ENCODE results near the gene SGCD. TPM values are rescaled to one million over a fixed set of nuclear protein-coding genes. Genes with fewer than 3 reads are reported as not detected.

SGCD gene
- total RNA-seq, 2 experiments from 2014 or later: not detected

- CTCF ChIA-PET (ENCODE audit: unreplicated experiment): no interaction called here
- Histone ChIP-seq H3K4me3 (ENCODE audit: low read depth, low read length, poor library complexity, severe bottlenecking) (no peak overlapping the region), H3K27ac (ENCODE audit: low read depth, low read length, poor library complexity, severe bottlenecking) (no peak overlapping the region), H3K4me1 (ENCODE audit: insufficient read depth, low read length, poor library complexity, severe bottlenecking) (no peaks in the 10 kb centered on the region), H3K4me2 (ENCODE audit: low read length) (no peak overlapping the region), H4K20me1 (ENCODE audit: insufficient read depth, low read length) (no peaks in the 10 kb centered on the region), H3K9me2 (ENCODE audit: insufficient read depth, low read length) (no peaks in the 10 kb centered on the region), H3K36me3 (ENCODE audit: insufficient read depth, low read length) (no peaks in the 10 kb centered on the region), H3K9me3 (ENCODE audit: low read length) (no peaks in the 10 kb centered on the region), H2AFZ (ENCODE audit: low read length) (no peak overlapping the region), H3K79me2 (ENCODE audit: insufficient read depth, low read depth, low read length) (no peaks in the 10 kb centered on the region)
- no peak for DNase-seq (ENCODE audit: low spot score)
- no TSS peak for BruUV-seq (replicated peaks)
- POLR2A ChIA-PET: interaction anchor here (0.5 to 0.7 kb wide), 3 partner anchors 52 to 866 kb away, joined by 4 to 5 read pairs (median 5); no protein-coding TSS in a partner anchor
- TF ChIP-seq EZH2phosphoT487 (IDR thresholded peaks at IDR 0.05; ENCODE audit: borderline replicate concordance, low read depth, low read length): no peak
- no peak for TF ChIP-seq CTCF (conservative IDR thresholded peaks at IDR 0.05; ENCODE audit: low read length)
- intact Hi-C loops (cut with micrococcal nuclease; ENCODE audit: unreplicated experiment): no loop called here
These were observed 169.3 kb downstream of the SGCD start for GRCh38 chr5:156496291-156496690.

- H3K27ac ChIP-seq (ENCODE audit: low read depth, low read length, poor library complexity, severe bottlenecking): no peak overlapping the region
- no peaks in the 10 kb centered on the region for H4K20me1 ChIP-seq (ENCODE audit: insufficient read depth, low read length)
- H3K79me2 ChIP-seq (ENCODE audit: insufficient read depth, low read depth, low read length): no peaks in the 10 kb centered on the region
- H3K9me3 ChIP-seq (ENCODE audit: low read length): no peaks in the 10 kb centered on the region
- no peak for DNase-seq (ENCODE audit: low spot score)
- POLR2A ChIA-PET: interaction anchor here (0.6 kb wide), 2 partner anchors 10 to 562 kb away, joined by 3 read pairs; no protein-coding TSS in a partner anchor
- TF ChIP-seq EZH2phosphoT487 (IDR thresholded peaks at IDR 0.05; ENCODE audit: borderline replicate concordance, low read depth, low read length) (no peak), CTCF (conservative IDR thresholded peaks at IDR 0.05; ENCODE audit: low read length) (no peak)
- no peaks in the 10 kb centered on the region for H3K4me1 ChIP-seq (ENCODE audit: insufficient read depth, low read length, poor library complexity, severe bottlenecking)
- H3K36me3 ChIP-seq (ENCODE audit: insufficient read depth, low read length): no peaks in the 10 kb centered on the region
- no peak overlapping the region for H2AFZ ChIP-seq (ENCODE audit: low read length)
- BruUV-seq (replicated peaks): no TSS peak
- no peak overlapping the region for H3K4me3 ChIP-seq (ENCODE audit: low read depth, low read length, poor library complexity, severe bottlenecking)
- H3K4me2 ChIP-seq (ENCODE audit: low read length): no peak overlapping the region
- no peaks in the 10 kb centered on the region for H3K9me2 ChIP-seq (ENCODE audit: insufficient read depth, low read length)
- intact Hi-C loops (cut with micrococcal nuclease; ENCODE audit: unreplicated experiment): no loop called here
- CTCF ChIA-PET (ENCODE audit: unreplicated experiment): no interaction called here
These were observed 170.8 kb downstream of the SGCD start for GRCh38 chr5:156497804-156498208.

GRCh38 chr5:156498226-156498980, 171.4 kb downstream of the SGCD start:
- CTCF ChIA-PET (ENCODE audit: unreplicated experiment): no interaction called here
- no TSS peak for BruUV-seq (replicated peaks)
- H3K4me1 ChIP-seq (ENCODE audit: insufficient read depth, low read length, poor library complexity, severe bottlenecking): no peaks in the 10 kb centered on the region

More at GRCh38 chr5:156498226-156498980, 171.4 kb downstream of the SGCD start:
- Histone ChIP-seq H3K79me2 (ENCODE audit: insufficient read depth, low read depth, low read length) (no peaks in the 10 kb centered on the region), H3K9me3 (ENCODE audit: low read length) (no peaks in the 10 kb centered on the region), H4K20me1 (ENCODE audit: insufficient read depth, low read length) (no peaks in the 10 kb centered on the region), H3K36me3 (ENCODE audit: insufficient read depth, low read length) (no peaks in the 10 kb centered on the region), H2AFZ (ENCODE audit: low read length) (no peak overlapping the region), H3K4me3 (ENCODE audit: low read depth, low read length, poor library complexity, severe bottlenecking) (no peak overlapping the region), H3K4me2 (ENCODE audit: low read length) (no peak overlapping the region), H3K9me2 (ENCODE audit: insufficient read depth, low read length) (no peaks in the 10 kb centered on the region), H3K27ac (ENCODE audit: low read depth, low read length, poor library complexity, severe bottlenecking) (no peak overlapping the region)
- POLR2A ChIA-PET: interaction anchor here (0.6 kb wide), 1 partner anchor 562 kb away, joined by 3 read pairs; no protein-coding TSS in a partner anchor
- TF ChIP-seq EZH2phosphoT487 (IDR thresholded peaks at IDR 0.05; ENCODE audit: borderline replicate concordance, low read depth, low read length): no peak
- no peak for TF ChIP-seq CTCF (conservative IDR thresholded peaks at IDR 0.05; ENCODE audit: low read length)
- intact Hi-C loops (cut with micrococcal nuclease; ENCODE audit: unreplicated experiment): no loop called here
- DNase-seq (ENCODE audit: low spot score): no peak

All from OCI-LY7 (cell line).